Keratinocyte (primary cell): Measurements from ENCODE around the gene DCST2. TPM values are rescaled to one million over a fixed set of nuclear protein-coding genes. Genes with fewer than 3 reads are reported as not detected.

ENCODE experiments used
- DNase-seq: peaks from one replicate; pipeline ENCODE4 v3.0.0-alpha.2; 2011; ENCODE audit warnings: low read depth, missing footprints, low spot score
- FAIRE-seq: peaks from 2 replicates; lab custom pipeline; 2011; peaks lifted over from hg19 to GRCh38; lab: Jason Lieb, UNC
- H2AFZ ChIP-seq: 2 replicates; pipeline ENCODE4 v1.6.0; 2012; ENCODE audit warnings: low read length, control low read depth, inconsistent platforms; ENCODE audit not compliant: control insufficient read depth
- H3K27ac ChIP-seq: 2 replicates; pipeline ENCODE4 v1.5.1; 2011; ENCODE audit warnings: low read length; ENCODE audit not compliant: control insufficient read depth, insufficient read depth
- H3K27me3 ChIP-seq: 3 replicates; pipeline ENCODE4 v1.6.0; 2011; ENCODE audit warnings: low read length; ENCODE audit not compliant: control insufficient read depth, insufficient read depth; ENCODE audit errors: extremely low read depth
- H3K36me3 ChIP-seq, 2 experiments: 2 replicates in 1 of 2; 3 replicates in 1 of 2; pipeline ENCODE4 v1.5.1; 2011; ENCODE audit warnings: low read length in 2 of 2, mild to moderate bottlenecking in 1 of 2; ENCODE audit not compliant: control insufficient read depth in 2 of 2, insufficient read depth in 2 of 2; ENCODE audit errors: extremely low read depth in 1 of 2
- H3K4me1 ChIP-seq: 3 replicates; pipeline ENCODE4 v1.5.1; 2011; ENCODE audit warnings: low read length; ENCODE audit not compliant: control insufficient read depth, insufficient read depth; ENCODE audit errors: extremely low read depth
- H3K4me2 ChIP-seq: 3 replicates; pipeline ENCODE4 v1.6.0; 2011; ENCODE audit warnings: low read depth, low read length; ENCODE audit not compliant: control insufficient read depth, insufficient read depth; ENCODE audit errors: extremely low read depth
- H3K4me3 ChIP-seq, 3 experiments: fragments of 200-600 bp in 1 of 3; sonication (generic) in 1 of 3; 2 replicates in 2 of 3; 3 replicates in 1 of 3; pipeline ENCODE4 v1.5.1; 2011 to 2016; ENCODE audit warnings: low read length in 3 of 3, mild to moderate bottlenecking in 3 of 3, control low read depth in 2 of 3, inconsistent platforms in 1 of 3, low read depth in 1 of 3, mixed read lengths in 1 of 3, mixed run types in 1 of 3, moderate library complexity in 1 of 3; ENCODE audit not compliant: control insufficient read depth in 2 of 3, insufficient read depth in 2 of 3; ENCODE audit errors: extremely low read depth in 1 of 3
- H3K79me2 ChIP-seq: 2 replicates; pipeline ENCODE4 v1.6.0; 2012; ENCODE audit warnings: low read length; ENCODE audit not compliant: control insufficient read depth, insufficient read depth
- H3K9ac ChIP-seq: 3 replicates; pipeline ENCODE4 v1.6.0; 2011; ENCODE audit warnings: low read length; ENCODE audit not compliant: control insufficient read depth, insufficient read depth; ENCODE audit errors: extremely low read depth
- H3K9me1 ChIP-seq: 3 replicates; pipeline ENCODE4 v1.6.0; 2011; ENCODE audit warnings: low read length; ENCODE audit not compliant: control insufficient read depth, insufficient read depth; ENCODE audit errors: extremely low read depth
- H3K9me3 ChIP-seq: 2 replicates; pipeline ENCODE4 v1.5.1; 2012; ENCODE audit warnings: low read depth, low read length; ENCODE audit not compliant: control insufficient read depth
- H4K20me1 ChIP-seq: 3 replicates; pipeline ENCODE4 v1.6.0; 2011; ENCODE audit warnings: low read length; ENCODE audit not compliant: control insufficient read depth, insufficient read depth; ENCODE audit errors: extremely low read depth
- EZH2 ChIP-seq: IDR thresholded peaks from one replicate; pipeline ENCODE4 v1.6.1; 2012; ENCODE audit warnings: inconsistent platforms, mild to moderate bottlenecking, low read length, moderate library complexity
- dilution Hi-C: fragments of 300-500 bp; cut with MboI; formaldehyde crosslinking; loops from one replicate; pipeline ENCODE4 v1.7.0; 2020; ENCODE audit warnings: low sequenced_read_pairs; ENCODE audit not compliant: extremely low pct_ligation_motif_present
- polyA plus RNA-seq, 5 experiments: library from polyadenylated mRNA; depleted of rRNA in 3 of 5; stranded (reverse) in 3 of 5; stranded (forward) in 1 of 5; unstranded in 1 of 5; fragments of >200 nt; gene quantifications; 1 replicate in 1 of 5; 2 replicates in 3 of 5; 3 replicates in 1 of 5; pipeline versions ENCODE4 v1.2.1 to v1.2.3, GENCODE V29; 2011 to 2012; ENCODE audit warnings: missing spikeins in 2 of 5, low read depth in 1 of 5, low replicate concordance in 1 of 5
- TF ChIP-seq, protein P1 (sequence below), 3 experiments: IDR thresholded peaks in 1 of 3; conservative IDR thresholded peaks in 1 of 3; optimal IDR thresholded peaks in 1 of 3; 2 replicates in 2 of 3; 3 replicates in 1 of 3; pipeline versions ENCODE3 to v1.5.1; 2011; ENCODE audit warnings: low read length in 3 of 3, mild to moderate bottlenecking in 3 of 3, moderate library complexity in 2 of 3, control low read depth in 1 of 3, inconsistent platforms in 1 of 3; ENCODE audit not compliant: insufficient read depth in 2 of 3; ENCODE audit errors: extremely low read depth in 1 of 3

Gene DCST2
- polyA plus RNA-seq, 1 donor (not counting 4 experiments of a cell fraction or from before 2014, with no cell fraction given) = 0.14 TPM

DNA sequence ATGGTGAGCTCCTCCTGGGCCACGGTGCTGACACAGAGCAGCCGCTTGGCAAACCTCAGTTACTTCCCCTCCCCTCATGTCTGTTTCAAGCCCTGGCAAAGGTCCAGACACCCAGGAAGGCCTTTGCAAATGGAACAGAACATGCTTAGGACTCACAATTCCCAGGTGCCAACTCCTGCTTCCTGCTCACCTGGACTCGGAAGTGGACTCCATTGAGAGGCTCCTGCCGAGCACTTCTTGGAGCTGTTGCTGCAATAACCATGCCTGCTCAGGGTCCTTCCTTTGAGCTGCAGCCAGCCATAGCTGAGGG, 10.7 kb downstream of the DCST2 start:
- peaks cover 3 to 8% of the 10 kb centered on the region in 2 experiments for H3K36me3 ChIP-seq
- H2AFZ ChIP-seq = no peak overlapping the region
- peaks cover 25% of the 10 kb centered on the region for H3K4me1 ChIP-seq
- FAIRE-seq (peak; percentile 69), DNase-seq (no peak)
- no peak overlapping the region for H3K27ac ChIP-seq
- H3K4me3 ChIP-seq = no peak overlapping the region
- H3K79me2 ChIP-seq = no peaks in the 10 kb centered on the region
- H3K4me2 ChIP-seq = peak overlapping the region; percentile 43
- no peaks in the 10 kb centered on the region for H3K9me3 ChIP-seq
- H3K27me3 ChIP-seq = no peaks in the 10 kb centered on the region
- dilution Hi-C loops = no loop called here
- H4K20me1 ChIP-seq = no peaks in the 10 kb centered on the region
- TF ChIP-seq, protein P1, sequence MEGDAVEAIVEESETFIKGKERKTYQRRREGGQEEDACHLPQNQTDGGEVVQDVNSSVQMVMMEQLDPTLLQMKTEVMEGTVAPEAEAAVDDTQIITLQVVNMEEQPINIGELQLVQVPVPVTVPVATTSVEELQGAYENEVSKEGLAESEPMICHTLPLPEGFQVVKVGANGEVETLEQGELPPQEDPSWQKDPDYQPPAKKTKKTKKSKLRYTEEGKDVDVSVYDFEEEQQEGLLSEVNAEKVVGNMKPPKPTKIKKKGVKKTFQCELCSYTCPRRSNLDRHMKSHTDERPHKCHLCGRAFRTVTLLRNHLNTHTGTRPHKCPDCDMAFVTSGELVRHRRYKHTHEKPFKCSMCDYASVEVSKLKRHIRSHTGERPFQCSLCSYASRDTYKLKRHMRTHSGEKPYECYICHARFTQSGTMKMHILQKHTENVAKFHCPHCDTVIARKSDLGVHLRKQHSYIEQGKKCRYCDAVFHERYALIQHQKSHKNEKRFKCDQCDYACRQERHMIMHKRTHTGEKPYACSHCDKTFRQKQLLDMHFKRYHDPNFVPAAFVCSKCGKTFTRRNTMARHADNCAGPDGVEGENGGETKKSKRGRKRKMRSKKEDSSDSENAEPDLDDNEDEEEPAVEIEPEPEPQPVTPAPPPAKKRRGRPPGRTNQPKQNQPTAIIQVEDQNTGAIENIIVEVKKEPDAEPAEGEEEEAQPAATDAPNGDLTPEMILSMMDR (optimal IDR thresholded peaks at IDR 0.05 in 1 of 3, IDR thresholded peaks at IDR 0.05 in 1 of 3, conservative IDR thresholded peaks at IDR 0.05 in 1 of 3; ENCODE audit: extremely low read depth in 1 of 3, insufficient read depth in 2 of 3, low read length in 3 of 3) = no peak
- no peak for TF ChIP-seq EZH2
- H3K9me1 ChIP-seq = no peaks in the 10 kb centered on the region
- H3K9ac ChIP-seq = no peak overlapping the region

GRCh38 chr1:155022136-155022926, 11.2 kb downstream of the DCST2 start:
- H3K27ac ChIP-seq = no peak overlapping the region
- no peaks in the 10 kb centered on the region for H3K9me3 ChIP-seq
- no peaks in the 10 kb centered on the region for H3K9me1 ChIP-seq
- no peaks in the 10 kb centered on the region for H3K79me2 ChIP-seq
- no peak for FAIRE-seq
- H3K4me3 ChIP-seq = no peak overlapping the region
- H4K20me1 ChIP-seq = no peaks in the 10 kb centered on the region
- H3K4me2 ChIP-seq = peak overlapping the region; percentile 43
- no peak for TF ChIP-seq EZH2
- TF ChIP-seq, protein P1 (optimal IDR thresholded peaks at IDR 0.05 in 1 of 3, IDR thresholded peaks at IDR 0.05 in 1 of 3, conservative IDR thresholded peaks at IDR 0.05 in 1 of 3; ENCODE audit: extremely low read depth in 1 of 3, insufficient read depth in 2 of 3, low read length in 3 of 3) = no peak
- no peak overlapping the region for H3K9ac ChIP-seq
- dilution Hi-C loops = no loop called here
- peaks cover 30% of the 10 kb centered on the region for H3K4me1 ChIP-seq
- H3K27me3 ChIP-seq = no peaks in the 10 kb centered on the region
- no peak overlapping the region for H2AFZ ChIP-seq
- H3K36me3 ChIP-seq = peaks cover 3 to 8% of the 10 kb centered on the region in 2 experiments
- no peak for DNase-seq
